ENCODE results near the gene FAM110A. TPM values are rescaled to one million over a fixed set of nuclear protein-coding genes. Genes with fewer than 3 reads are reported as not detected.

FAM110A gene
- total and polyA plus RNA-seq, 2 of the 8 experiments (the other 6 are each of a cell fraction or from before 2014, with no cell fraction given), result 10.1 to 10.9 TPM

DNA sequence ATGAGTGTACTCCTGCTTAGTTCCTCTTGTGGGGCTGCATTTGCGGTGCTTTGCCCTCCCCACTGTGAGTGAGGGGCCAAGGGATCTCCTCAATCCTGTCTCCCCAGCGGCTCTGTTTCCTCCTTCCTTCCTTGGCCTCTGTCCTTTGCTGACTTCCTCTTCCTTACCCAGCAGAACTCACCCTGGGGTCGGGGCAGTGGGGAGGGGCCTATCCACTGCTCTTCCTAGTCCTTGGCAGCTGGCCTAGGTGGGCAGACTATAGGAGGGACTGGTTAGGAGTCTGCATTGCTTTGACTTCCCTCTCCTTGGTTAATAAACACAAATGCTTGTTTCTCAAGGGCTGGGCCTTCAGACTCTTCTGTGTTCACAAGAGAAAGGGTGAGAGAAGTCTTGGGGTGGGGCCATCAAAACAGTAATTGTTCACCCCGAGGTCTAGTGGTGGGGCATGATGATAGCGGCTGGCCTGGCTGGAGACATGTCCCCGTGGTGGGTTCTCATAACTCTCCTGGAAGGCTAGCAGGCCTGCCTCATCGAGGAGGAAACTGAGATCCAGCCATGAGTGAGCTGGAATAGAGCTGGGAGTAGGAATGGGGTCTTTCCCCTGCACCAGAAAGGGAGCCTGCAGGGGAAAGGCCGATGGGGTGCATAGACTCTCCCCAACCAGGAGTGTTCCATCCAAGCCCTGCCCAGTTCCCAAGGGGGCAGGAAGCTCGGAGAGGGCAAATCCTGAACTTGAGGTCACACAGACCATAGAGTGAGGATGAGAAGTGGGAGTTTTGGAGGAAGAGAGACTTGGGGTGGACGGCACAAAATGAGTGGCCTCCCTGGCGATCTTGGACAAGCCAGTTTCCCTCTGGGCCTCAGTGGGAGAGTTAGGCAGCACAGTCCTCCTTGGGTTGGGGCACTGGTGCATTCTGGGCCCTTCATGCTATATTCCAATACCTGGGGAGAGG lies 12.7 kb downstream of the FAM110A start:
- H2BK5ac ChIP-seq (ENCODE audit: low read depth, low read length), result no peak overlapping the region
- 0 out of 2 replicates have a peak overlapping the region, but pooled peaks have one; percentile 53 for H2AK5ac ChIP-seq (ENCODE audit: low read depth, low read length)
- H3K56ac ChIP-seq (replicated peaks; ENCODE audit: insufficient read length, low read depth, low read length), result no peak overlapping the region
- H3K36me3 ChIP-seq (ENCODE audit: control insufficient read depth in 2 of 4, insufficient read depth in 4 of 4, low read length in 3 of 4), result no peaks in the 10 kb centered on the region
- no peak overlapping the region for H2BK12ac ChIP-seq (ENCODE audit: low read depth, low read length)
- H3K27ac ChIP-seq (ENCODE audit: low read depth, low read length), result no peak overlapping the region
- H3K27me3 ChIP-seq (replicated peaks in 1 of 4; ENCODE audit: control insufficient read depth in 3 of 4, extremely low read depth in 1 of 4, insufficient read depth in 3 of 4, low read length in 3 of 4), result peaks cover 2 to 36% (median 30%) of the 10 kb centered on the region in 4 experiments
- H3K4ac ChIP-seq (replicated peaks; ENCODE audit: insufficient read length, low read depth, low read length), result no peak overlapping the region
- H3K79me2 ChIP-seq (ENCODE audit: control insufficient read depth in 1 of 2, insufficient read depth in 2 of 2, low read length in 2 of 2), result no peaks in the 10 kb centered on the region
- DNase-seq (ENCODE audit: low read depth in 1 of 2, low spot score in 2 of 2) (no peak), FAIRE-seq (no peak)
- H3K79me1 ChIP-seq (ENCODE audit: low read depth, low read length), result no peaks in the 10 kb centered on the region; the same call in 1 of the 2 replicates
- peak overlapping the region; percentile 79 to 84; a peak in 3 of 4 replicates for H3K4me2 ChIP-seq (ENCODE audit: insufficient read depth in 1 of 2, low read depth in 2 of 2, low read length in 2 of 2)
- 89% methylated on average over 11 of the region's 11 CpGs; no CpG with 5 or more reads in 1 of the 2 experiments for WGBS, 2 experiments (ENCODE audit: extremely low coverage in 1 of 2, insufficient coverage in 1 of 2, insufficient read length in 1 of 2, insufficient replicate concordance in 2 of 2, low coverage in 1 of 2, low lambda C conversion rate in 2 of 2, missing lambda C conversion rate in 1 of 2)
- no peak overlapping the region for H2BK15ac ChIP-seq (ENCODE audit: low read length)
- CTCF ChIA-PET (ENCODE audit: partially characterized antibody), result interaction anchor here (0.6 to 2.9 kb wide), 14 partner anchors 8 to 127 kb away, joined by 3 to 9 read pairs (median 3); partner anchors contain the start of gene FAM110A
- H3K23me2 ChIP-seq (ENCODE audit: low read depth, low read length), result peaks cover 23% of the 10 kb centered on the region; the same call in 1 of the 2 replicates
- H3K23ac ChIP-seq (ENCODE audit: insufficient read length), result no peak overlapping the region
- H4K8ac ChIP-seq (ENCODE audit: extremely low read depth, insufficient read depth, low read length), result no peak overlapping the region
- no peak overlapping the region for H4K5ac ChIP-seq (ENCODE audit: insufficient read length, low read depth, low read length)
- peaks cover 7 to 19% of the 10 kb centered on the region in 2 experiments for H4K20me1 ChIP-seq (replicated peaks in 1 of 2; ENCODE audit: control insufficient read depth in 1 of 2, insufficient read depth in 2 of 2, low read length in 2 of 2)
- H3K4me3 ChIP-seq (ENCODE audit: extremely low read depth in 1 of 4, insufficient read depth in 2 of 4, low read depth in 3 of 4, low read length in 4 of 4), result peak overlapping the region in 1 of 4 experiments; percentile 76; a peak in 3 of 8 replicates
- H3K4me1 ChIP-seq (replicated peaks in 1 of 4; ENCODE audit: control insufficient read depth in 3 of 4, insufficient read depth in 4 of 4, low read length in 3 of 4), result peaks cover 3 to 30% (median 15%) of the 10 kb centered on the region in 4 experiments
- H3K14ac ChIP-seq (ENCODE audit: insufficient read length), result no peak overlapping the region
- H2AFZ ChIP-seq (ENCODE audit: low read length), result no peak overlapping the region
- no peak overlapping the region for H2BK20ac ChIP-seq (ENCODE audit: low read length)
- no peak overlapping the region for H2BK120ac ChIP-seq (replicated peaks; ENCODE audit: low read depth, low read length)
- no peaks in the 10 kb centered on the region for H3K9me3 ChIP-seq (ENCODE audit: insufficient read depth in 2 of 2, low read depth in 1 of 2, low read length in 1 of 2)
- no peak overlapping the region for H3K18ac ChIP-seq (ENCODE audit: extremely low read depth, low read length)
- POLR2A ChIA-PET (ENCODE audit: partially characterized antibody), result interaction anchor here (0.8 to 1.4 kb wide), 5 partner anchors 9 to 109 kb away, joined by 3 to 5 read pairs (median 3); no protein-coding TSS in a partner anchor
- no peak overlapping the region for H3K9ac ChIP-seq (replicated peaks in 1 of 4; ENCODE audit: extremely low read depth in 1 of 4, low read depth in 3 of 4, low read length in 3 of 4)
- H4K91ac ChIP-seq (replicated peaks; ENCODE audit: insufficient read length, low read length), result no peak overlapping the region
- TF ChIP-seq, protein P1, sequence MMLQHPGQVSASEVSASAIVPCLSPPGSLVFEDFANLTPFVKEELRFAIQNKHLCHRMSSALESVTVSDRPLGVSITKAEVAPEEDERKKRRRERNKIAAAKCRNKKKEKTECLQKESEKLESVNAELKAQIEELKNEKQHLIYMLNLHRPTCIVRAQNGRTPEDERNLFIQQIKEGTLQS (IDR thresholded peaks at IDR 0.05; ENCODE audit: insufficient read depth, low read depth, low read length), result no peak
- TF ChIP-seq CHD2 (IDR thresholded peaks at IDR 0.05; ENCODE audit: low read length) (no peak), SIX5 (IDR thresholded peaks at IDR 0.05; ENCODE audit: low read depth, low read length) (no peak), HDAC2 (IDR thresholded peaks at IDR 0.05; ENCODE audit: borderline replicate concordance in 1 of 2, low read depth in 2 of 2, low read length in 2 of 2) (no peak), SIN3A (conservative IDR thresholded peaks at IDR 0.05 in 1 of 2, IDR thresholded peaks at IDR 0.05 in 1 of 2; ENCODE audit: low read depth in 1 of 2, low read length in 2 of 2) (no peak), SP4 (IDR thresholded peaks at IDR 0.05; ENCODE audit: low read length) (no peak), SP1 (IDR thresholded peaks at IDR 0.05; ENCODE audit: low read depth, low read length) (no peak)
- TF ChIP-seq, protein P2, sequence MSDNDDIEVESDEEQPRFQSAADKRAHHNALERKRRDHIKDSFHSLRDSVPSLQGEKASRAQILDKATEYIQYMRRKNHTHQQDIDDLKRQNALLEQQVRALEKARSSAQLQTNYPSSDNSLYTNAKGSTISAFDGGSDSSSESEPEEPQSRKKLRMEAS (IDR thresholded peaks at IDR 0.05), result no peak
